ENCODE data around the gene ITGB4.
"Not testable (repeated sequence)": the region's sequence is repeated elsewhere in the genome, so short reads cannot be mapped to it uniquely, and the experiment has no call there.

Gene ITGB4

DNA sequence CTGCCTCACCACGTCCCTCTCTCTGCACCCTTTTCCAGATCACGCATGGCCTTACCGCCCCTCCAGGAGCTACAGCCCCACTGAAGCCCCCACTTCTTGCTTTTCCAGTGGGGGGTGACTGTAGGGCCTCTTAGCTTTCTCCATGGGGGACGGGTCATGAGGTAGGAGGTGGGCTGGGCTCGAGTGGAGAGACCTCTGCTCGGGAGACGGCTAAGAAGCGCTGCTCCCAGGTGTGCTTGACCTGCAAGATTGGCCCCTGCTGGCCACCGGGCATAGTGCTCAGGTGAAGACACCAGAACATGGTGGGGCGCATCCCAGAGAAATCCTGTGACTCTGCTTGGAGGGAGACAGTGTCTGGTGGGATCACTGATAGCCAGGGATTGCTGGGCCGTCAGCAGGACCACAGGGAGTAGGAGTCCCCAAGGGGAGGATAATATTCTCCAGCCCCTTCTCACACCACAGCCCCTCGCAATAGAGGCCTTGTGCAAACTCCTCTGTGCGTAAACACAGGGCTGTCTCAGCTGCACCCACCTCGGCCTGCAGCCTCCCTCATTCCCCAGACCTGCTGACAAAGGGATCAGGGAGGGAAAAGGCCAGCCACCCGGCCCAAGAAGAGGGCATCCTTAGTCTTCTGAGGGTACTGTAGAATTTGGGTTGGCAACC lies 52.7 kb downstream of the ITGB4 start:
- DNase-seq, result no peak

DNA sequence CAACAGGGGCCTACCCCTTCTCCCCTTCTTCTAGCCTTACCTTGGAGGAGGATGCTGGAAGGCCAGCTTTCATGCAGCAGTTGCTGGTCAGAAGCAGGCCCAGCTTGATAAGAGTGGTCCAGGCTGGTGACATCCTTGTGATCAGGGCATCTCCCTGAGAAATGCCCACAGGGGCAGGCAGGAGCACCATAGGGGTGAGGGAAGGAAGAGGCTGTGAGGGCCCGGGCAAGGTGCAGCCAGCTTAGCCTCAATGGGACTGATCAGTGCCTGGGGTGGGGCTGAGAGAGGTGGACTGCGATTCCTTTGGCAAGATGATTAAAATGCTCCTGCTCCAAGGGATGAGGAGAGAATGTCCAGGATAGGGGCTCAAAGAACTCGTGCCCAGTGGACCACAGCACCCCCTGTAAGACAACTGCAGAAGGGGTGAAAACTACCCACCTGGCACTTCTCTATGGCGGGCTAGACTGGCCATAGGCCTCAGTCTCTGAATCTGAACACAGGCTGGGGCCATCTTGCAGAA lies 53.3 kb downstream of the ITGB4 start:
- DNase-seq, result no peak

DNA sequence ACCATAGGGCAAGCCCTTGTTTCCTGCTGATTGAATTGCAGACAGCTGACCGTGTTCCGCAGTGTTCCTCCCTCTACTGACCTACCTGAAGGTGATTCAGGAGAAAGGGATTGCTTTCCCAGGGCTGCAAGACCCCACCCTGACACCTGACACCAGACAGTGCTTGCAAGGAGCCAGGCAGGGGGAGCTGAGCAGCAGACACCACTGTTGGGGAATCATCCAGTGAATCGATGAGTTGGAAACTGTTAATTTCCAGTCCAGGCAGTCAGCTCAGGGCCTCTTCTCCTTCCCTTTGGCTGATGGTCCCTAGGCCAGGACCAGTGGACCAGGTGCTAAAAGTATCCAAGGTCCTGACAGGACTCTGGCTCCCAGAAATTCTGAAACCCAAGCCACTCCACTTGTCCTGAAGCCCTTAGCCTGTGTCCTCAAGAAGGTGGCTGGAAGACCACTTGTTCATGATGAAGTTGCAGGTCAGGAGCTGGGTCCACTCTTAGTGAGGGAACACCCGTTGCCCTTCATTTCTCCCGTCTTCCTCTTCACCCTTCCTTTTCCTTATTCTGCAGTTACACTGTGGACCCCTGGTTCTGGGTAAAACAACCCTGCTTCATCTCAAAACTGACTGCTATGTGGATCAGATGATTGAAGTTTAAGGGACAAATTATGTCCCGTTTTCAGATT lies 53.9 kb downstream of the ITGB4 start:
- peak; percentile 36 for DNase-seq

DNA sequence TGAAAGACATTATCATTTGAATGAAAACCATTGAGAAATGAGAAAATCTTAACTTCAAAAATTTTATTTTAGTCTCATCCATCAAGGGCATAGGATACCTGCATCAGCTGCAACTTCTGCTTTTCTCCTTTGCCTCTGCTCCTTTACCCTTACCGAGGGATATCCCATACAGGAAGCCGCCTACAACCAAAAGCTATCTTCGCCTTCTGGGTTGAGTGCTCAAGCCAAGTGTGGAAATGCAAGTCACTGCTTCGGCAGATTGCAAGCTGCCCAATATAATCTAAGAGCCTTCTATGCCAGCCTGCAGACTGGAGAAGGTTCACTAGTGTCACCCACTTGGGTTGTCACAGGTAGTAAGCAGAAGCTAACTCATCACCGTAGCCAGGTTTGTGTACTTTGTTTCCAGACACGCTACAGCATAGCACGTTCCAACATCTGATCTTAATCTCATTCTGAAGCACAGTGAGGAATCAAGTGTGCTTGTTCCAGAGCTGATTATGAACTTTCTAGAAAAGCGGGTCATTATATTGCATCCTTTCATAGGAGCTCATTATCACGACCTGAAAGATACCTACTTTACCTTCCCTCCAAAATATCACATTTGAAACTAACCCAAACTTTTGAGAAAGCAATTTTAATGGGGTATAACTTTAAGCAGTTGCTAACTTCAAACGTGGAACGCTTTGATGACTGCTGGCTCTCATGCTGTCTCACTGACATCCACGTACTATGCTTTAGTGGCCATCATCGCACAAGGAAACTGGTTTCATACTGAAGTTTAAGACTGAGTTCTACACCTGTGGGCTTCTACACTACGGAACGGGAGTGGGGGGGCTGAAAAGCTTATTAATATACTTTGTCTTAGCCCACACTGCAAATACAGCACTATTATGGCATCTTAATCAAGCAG lies 55.4 kb downstream of the ITGB4 start:
- DNase-seq, result peak; percentile 17

DNA sequence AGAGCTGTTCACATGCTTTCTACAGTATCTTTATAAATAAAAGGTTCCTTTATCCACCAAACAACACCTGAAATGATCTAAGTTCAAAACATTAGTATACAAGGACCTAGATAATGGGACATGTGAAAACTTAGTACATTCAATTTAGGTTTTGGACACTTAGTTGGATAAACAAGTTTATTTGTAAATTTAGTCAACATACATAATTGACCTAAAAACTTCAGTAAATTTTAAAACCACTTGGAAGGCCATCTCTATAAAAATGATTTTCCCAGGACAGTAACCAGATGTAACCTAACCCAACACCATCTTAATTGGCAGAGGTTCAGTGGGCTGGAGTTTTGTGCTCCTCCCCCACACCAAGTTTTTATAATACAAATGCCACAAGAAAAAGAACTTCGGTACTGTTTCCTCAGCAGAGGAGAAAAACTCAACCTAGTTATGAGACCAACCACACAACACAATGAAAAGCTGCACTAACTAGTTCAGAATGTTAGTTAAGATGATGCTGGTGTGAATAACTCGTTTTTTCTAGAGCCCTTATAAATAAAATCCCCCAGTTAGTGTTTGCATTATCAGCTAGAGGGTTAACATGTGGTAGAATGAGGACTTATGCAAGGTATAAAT lies 56.1 kb downstream of the ITGB4 start:
- no peak for DNase-seq

DNA sequence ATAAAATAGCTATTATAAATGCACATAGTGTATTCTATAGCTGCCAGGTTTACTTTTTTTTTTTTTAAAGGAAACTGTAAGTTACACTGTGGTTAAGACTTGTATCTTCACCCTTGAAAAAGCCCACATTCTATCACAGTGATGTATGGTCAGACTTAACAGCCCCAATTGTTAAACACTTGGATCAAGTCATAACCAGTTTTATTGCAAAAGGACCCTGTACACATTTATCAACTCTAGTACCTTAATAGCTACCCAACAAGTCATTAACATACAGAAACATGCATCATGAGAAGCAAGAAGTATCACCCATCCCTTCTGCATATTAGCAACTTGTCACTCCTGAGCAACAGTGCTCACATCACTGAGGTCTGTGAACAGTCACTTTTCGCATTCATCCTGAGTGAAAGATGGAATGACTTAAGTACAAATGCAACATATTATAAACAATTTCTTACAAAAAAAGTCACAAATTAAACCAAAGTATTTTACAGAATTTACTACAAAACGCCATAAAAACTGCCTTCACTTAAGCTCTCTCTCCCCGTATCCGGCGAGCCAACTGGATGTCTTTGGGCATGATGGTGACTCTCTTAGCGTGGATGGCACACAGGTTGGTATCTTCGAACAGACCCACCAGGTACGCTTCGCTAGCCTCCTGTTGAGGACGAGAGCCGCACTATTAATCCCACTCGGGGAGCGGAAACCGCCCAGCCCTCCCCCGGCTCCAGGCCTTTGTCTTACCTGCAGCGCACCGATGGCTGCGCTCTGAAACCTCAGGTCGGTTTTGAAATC lies 57.0 kb downstream of the ITGB4 start:
- not testable (repeated sequence) for DNase-seq

DNA sequence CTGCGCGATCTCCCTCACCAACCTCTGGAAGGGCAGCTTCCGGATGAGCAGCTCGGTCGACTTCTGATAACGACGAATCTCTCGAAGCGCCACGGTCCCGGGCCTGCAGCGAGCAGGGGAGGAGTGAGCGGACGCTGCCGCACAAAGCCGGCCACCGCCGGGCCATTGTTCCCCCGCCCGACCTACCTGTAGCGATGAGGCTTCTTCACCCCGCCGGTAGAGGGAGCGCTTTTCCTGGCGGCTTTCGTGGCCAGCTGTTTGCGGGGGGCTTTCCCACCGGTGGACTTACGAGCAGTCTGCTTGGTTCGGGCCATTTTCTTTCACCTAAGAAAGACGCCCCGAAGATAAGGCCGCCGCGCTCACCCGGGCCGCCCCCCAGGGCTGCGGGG lies 57.6 kb downstream of the ITGB4 start:
- DNase-seq, result no peak

DNA sequence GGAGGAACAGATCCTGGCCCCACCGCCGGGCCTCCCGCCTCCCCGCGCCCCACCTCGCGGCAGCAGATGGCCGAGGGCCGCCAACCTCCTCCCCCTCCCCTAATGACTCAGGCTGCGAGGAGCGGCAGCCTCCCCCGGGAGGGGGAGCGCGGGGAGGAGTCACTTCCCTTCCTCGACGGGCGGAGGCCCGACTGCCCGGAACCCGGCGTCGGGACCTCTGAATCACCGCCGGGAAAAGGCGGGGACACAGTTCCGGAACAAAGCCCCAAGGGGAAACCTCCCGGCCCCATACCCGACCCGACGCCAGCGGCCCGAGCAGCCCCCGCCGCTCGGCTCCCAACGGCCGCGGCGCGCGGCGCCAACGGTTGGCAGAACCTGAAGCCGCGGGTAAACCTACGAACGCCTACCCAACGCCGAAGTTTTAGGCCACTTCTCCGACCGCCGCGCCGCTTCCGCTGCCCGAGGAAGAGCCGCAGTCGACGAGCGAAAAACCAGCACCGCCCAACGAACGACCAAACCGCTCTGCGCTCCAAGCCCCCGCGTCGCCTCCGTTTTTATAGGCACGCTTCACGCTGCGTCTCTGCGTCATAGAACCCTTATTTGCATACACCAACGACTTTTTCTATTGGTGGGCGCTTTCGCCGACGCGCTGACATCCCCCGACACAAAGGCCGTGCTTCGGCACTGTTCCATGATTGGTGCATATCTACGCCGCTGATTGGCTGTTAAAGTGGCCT lies 58.2 kb downstream of the ITGB4 start:
- DNase-seq, result peak; percentile 100

DNA sequence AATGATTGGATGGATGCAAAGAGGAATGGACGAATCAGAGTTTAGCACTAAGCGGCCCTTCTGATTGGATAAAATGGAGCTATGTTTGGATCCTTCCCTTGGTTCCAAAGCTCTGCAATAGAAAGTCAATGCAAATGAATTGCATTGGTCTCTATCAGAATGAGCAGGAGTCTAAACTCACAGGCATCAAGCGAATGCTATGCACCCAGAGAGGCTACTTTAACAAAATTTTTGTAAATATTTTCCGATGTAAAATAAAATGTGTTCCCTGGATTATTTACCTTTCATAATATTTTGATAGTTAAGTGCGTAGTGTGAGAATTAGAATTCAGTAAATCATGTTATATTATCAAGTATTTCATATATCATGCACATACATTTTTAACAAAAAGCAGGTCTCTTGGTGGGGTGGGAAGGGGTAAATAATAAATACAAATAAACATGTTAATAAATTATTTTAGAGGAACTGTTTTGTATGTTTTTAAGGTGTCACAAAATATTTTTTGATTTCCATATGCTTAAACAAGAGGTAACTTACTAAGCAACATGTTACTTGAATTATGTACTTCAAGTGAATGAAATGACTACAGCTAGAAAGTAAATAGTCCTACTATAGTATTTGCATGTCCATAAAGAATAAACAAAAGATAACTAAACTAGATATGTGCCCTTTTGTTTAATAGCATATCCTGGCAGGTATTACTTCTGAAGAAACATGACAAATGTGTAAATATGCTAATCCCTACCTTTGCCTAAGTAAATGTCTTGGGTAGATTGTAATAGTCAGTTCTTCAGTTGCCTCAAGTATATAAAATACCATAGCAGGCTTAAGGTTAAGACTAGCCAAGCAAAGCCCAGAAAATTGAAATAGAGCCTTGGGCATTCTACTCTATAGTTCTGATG lies 59.0 kb downstream of the ITGB4 start:
- no peak for DNase-seq

DNA sequence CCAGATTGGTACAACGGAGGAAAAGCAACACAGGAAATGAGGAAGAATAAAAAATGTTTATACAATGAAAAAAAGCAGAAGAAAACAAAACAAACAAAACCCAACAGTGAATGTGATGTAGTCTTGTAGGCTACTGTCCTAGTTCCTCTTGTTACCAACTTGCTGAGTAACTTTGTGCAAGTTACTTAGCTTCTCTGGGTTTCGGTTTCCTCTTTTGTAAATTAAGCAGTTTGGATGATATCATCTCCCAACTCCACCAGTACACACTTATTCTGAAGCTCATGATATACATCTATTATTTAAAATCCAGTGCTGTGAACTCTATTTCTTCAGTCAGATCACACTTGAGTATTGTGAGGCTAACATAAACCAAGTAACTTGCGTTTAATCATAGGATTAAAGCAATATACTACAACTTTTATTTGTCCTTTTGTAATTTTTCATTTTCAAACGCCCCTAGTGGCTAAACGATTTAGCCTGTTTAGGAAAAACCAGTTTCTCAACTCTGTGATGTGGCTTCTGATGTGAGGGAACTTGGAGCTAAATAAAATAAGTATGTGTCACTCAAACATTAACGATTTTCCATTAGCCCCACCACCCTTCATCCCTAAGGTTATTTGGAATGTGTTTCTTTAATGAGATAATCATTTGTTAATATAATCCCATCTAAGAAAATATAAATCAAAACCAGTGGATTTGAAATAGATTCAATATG lies 62.0 kb downstream of the ITGB4 start:
- peak; percentile 70 for DNase-seq

DNA sequence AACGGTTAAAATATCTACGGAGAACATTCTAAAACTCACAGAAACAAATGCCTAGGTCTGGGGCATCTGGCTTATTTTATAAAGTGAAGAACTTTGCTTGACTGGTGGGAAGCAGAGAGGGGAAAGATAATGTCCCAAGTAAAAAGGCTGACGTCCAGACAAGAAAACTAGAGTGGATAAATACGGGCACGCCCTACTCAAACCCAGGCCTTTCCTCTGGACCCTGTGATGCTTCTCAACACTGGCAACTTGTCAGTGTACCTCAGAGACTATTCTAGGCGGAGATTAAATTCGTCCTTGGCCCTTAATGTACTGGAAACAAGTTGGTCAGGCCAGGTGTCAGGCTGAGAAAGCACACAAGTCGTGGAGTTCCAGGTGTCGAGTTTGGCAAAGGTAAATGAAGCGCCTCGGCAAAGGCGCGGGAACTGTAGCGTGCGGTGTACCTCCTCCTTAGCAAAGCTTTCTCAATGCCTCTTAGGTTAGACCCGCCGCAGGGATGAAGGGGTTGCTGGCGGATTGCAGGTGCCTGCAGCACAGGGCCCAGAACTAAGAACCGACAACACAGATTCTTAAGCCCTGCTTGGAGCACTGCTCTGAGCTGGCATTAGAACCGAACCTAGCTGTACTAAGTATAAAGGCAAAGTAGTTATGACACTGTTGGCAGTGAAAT lies 62.7 kb downstream of the ITGB4 start:
- DNase-seq, result no peak

DNA sequence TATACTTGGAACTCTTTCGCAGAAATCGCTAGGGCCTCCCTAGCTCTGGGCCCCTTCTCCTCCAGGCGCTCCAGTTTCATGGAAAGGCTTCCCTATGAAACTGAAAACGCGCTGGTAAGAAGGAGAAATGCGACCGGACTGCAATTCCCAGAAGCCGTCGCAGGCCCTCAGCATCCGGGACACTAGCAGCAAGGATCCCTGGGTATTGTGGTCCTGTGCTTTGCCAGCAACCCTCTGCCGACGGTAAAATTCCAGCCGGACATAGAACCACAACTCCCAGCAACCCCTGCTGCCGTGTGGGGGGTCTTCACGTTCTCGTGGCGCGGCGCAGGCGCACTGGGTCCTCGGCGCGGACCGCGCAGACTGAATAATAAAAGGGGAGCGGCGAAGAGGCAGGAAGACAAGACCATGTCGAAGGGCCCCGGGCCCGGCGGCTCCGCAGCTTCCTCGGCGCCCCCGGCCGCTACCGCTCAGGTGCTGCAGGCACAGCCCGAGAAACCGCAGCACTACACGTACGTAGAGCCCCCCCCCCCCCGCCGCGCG lies 63.3 kb downstream of the ITGB4 start, which contains the start of gene UNK:
UNK (plus strand) TSS at position 334 of the 543 bp plus-strand sequence; CDS start at position 409, 75 bp downstream.
- peak; percentile 100 for DNase-seq

DNA sequence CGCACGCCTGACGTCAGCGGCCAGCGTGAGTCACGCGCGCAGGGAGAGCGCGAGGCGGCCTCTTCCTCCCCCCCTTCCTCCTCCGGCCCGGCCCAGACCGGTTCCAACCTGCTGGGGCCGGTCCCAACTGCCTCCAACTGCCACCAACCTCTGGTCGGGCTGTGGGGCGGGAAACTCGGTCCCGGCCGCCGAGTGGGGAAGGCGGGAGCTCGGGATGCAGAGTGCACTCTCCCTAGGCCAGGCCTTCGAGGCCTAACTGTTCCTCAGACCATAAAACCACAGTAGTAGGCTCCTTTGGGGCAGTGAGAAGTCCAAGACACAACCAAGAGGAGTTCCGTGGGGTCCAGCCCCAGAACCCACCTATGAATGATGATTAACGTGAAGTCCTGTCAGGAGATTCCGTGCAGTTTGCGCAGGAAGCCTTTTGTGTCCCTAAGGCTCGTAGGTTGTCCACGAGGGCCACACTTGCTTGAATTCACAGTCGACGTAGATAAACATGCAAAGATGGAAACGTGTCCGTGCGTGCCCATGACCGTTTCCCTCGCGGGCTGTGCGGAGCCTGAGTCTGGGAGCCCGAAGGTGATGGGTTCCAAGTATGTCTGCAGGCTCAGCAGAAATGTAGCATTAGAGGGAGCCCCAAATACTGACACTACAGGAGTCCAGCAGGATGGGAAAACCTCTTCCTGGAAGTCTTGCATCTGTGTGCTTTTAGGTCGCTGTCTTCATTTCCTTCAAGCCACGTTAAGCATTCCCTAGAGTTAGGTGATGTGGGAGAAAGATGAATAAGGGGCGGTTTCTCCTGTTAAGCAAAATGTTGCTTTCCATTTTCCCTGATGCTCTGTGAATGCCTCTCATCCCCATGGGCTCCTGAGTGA lies 64.0 kb downstream of the ITGB4 start:
- DNase-seq, result peak; percentile 96

DNA sequence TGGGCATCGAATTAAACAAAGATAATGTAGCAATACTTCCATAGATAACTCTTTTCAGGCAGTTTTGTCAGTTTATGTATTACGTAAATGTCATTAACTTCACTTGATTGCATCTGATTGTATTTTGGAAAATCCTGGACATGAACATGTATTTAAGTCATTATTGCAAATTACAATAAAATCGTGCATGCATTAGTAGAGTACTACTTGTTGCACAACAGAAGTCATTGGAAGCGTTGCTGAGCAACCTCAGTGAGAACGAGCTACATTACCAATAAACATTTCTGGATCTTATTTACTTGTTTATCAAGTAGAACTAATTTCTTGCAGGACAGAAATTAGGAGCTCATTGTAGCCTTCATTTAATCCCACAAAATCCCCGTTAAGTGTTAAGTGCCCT lies 70.0 kb downstream of the ITGB4 start:
- no peak for DNase-seq

DNA sequence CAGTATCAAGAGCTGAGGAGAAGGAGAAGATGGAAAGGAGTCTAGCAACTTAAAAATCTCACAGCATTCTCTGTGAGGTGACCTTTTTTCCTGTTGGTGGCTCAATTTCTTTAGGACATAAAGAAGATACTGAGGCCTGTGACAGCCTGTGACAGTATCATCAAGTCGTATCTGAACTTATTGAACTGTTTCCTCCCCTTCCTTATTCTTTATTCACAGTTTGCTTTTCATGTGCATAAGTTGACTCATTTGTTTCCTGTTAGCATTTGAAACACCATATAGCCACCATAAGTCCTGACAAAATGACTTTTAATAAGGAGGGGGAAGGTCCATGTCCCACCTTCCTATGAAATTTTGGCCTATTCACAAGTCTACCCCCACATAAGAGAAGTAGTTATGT lies 72.2 kb downstream of the ITGB4 start:
- DNase-seq, result no peak

DNA sequence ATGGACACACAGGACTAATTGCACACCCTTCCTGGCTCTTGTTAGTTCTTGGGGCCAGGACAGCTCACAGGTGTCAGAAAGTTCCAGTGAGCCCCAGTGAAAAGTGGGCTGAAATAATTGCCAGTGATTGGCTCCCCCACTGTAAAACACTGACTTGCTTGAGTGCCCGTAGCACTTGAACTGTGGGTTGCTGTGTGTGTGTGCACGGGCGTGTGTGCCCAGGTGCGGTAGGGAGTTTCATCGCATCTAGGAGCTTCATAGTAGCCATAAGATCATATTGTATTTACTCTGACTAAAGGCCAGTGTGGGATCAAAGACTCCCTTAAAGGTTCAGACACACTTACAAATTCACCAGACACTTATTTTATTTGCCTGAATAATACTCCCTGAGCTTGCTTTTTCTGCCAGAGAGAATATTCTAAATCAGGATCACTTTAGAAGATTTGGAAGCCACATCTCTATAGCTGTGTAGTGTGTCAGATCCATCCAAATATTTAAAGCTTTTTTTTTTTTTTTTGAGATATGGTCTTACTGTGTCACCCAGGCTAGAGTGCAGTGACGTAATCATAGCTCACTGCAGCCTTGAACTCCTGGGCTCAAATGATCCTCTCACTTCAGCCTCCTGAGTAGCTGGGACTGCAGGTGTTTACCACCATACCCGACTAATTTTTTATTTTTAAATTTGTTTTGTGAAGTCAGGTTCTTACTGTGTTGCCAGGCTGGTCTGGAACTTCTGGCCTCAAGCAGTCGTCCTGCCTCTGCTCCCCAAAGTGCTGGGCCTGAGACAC lies 74.8 kb downstream of the ITGB4 start:
- no peak for DNase-seq

DNA sequence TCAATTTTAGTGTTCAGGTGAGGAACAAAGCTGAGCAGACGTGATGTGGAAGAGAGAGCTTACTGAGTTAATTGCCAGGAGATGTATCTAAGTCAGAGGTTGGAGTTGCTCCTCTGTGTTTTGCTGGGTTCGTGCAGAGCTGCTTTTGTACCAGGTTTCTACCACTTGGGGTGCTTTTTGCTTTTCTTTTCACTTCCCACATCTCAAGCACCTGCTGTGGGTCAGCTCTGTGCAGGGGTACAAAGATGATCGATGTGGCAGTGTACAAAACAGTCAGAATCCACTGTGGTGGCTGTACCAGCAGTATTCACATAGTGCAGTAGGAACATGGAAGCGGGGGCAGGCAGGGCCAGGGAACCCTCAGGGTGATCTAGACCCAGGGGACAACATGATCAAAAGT lies 78.1 kb downstream of the ITGB4 start:
- no peak for DNase-seq
